ENCODE data around the gene CDHR3. TPM values are rescaled to one million over a fixed set of nuclear protein-coding genes. Genes with fewer than 3 reads are reported as not detected.

The CDHR3 gene
- total and polyA plus RNA-seq, 2 of the 8 experiments (the other 6 are each of a cell fraction or from before 2014, with no cell fraction given): 6.4 to 6.8 TPM

- Histone ChIP-seq H3K23ac (ENCODE audit: insufficient read length) (no peak overlapping the region), H3K4ac (replicated peaks; ENCODE audit: insufficient read length, low read depth, low read length) (no peak overlapping the region), H2AFZ (ENCODE audit: low read length) (no peak overlapping the region), H3K79me1 (ENCODE audit: low read depth, low read length) (no peaks in the 10 kb centered on the region; the same call in 1 of the 2 replicates), H2AK5ac (ENCODE audit: low read depth, low read length) (no peak overlapping the region), H4K8ac (ENCODE audit: extremely low read depth, insufficient read depth, low read length) (no peak overlapping the region), H3K18ac (ENCODE audit: extremely low read depth, low read length) (no peak overlapping the region), H3K79me2 (ENCODE audit: control insufficient read depth in 1 of 2, insufficient read depth in 2 of 2, low read length in 2 of 2) (no peaks in the 10 kb centered on the region), H4K91ac (replicated peaks; ENCODE audit: insufficient read length, low read length) (no peak overlapping the region), H3K9ac (replicated peaks in 1 of 4; ENCODE audit: extremely low read depth in 1 of 4, low read depth in 3 of 4, low read length in 3 of 4) (no peak overlapping the region), H4K20me1 (replicated peaks in 1 of 2; ENCODE audit: control insufficient read depth in 1 of 2, insufficient read depth in 2 of 2, low read length in 2 of 2) (no peaks in the 10 kb centered on the region), H2BK5ac (ENCODE audit: low read depth, low read length) (no peak overlapping the region), H2BK120ac (replicated peaks; ENCODE audit: low read depth, low read length) (no peak overlapping the region), H2BK15ac (ENCODE audit: low read length) (0 out of 2 replicates have a peak overlapping the region, but pooled peaks have one; percentile 22), H3K9me3 (ENCODE audit: insufficient read depth in 2 of 2, low read depth in 1 of 2, low read length in 1 of 2) (no peaks in the 10 kb centered on the region), H3K4me1 (replicated peaks in 1 of 4; ENCODE audit: control insufficient read depth in 3 of 4, insufficient read depth in 4 of 4, low read length in 3 of 4) (peaks cover 0 to 3% (median 0%) of the 10 kb centered on the region in 4 experiments; a peak in 1 of 7 replicates), H3K4me3 (ENCODE audit: extremely low read depth in 1 of 4, insufficient read depth in 2 of 4, low read depth in 3 of 4, low read length in 4 of 4) (no peak overlapping the region), H3K27me3 (replicated peaks in 1 of 4; ENCODE audit: control insufficient read depth in 3 of 4, extremely low read depth in 1 of 4, insufficient read depth in 3 of 4, low read length in 3 of 4) (no peaks in the 10 kb centered on the region), H4K5ac (ENCODE audit: insufficient read length, low read depth, low read length) (no peak overlapping the region), H2BK20ac (ENCODE audit: low read length) (no peak overlapping the region), H3K23me2 (ENCODE audit: low read depth, low read length) (no peaks in the 10 kb centered on the region; the same call in 1 of the 2 replicates), H3K56ac (replicated peaks; ENCODE audit: insufficient read length, low read depth, low read length) (no peak overlapping the region), H3K36me3 (ENCODE audit: control insufficient read depth in 2 of 4, insufficient read depth in 4 of 4, low read length in 3 of 4) (no peaks in the 10 kb centered on the region), H3K27ac (ENCODE audit: low read depth, low read length) (no peak overlapping the region), H2BK12ac (ENCODE audit: low read depth, low read length) (no peak overlapping the region), H3K14ac (ENCODE audit: insufficient read length) (no peak overlapping the region), H3K4me2 (ENCODE audit: insufficient read depth in 1 of 2, low read depth in 2 of 2, low read length in 2 of 2) (no peak overlapping the region)
- DNase-seq (ENCODE audit: low read depth in 1 of 2, low spot score in 2 of 2) (no peak), FAIRE-seq (no peak)
- 92% methylated on average over 2 of the region's 2 CpGs; no CpG with 5 or more reads in 1 of the 2 experiments for WGBS, 2 experiments (ENCODE audit: extremely low coverage in 1 of 2, insufficient coverage in 1 of 2, insufficient read length in 1 of 2, insufficient replicate concordance in 2 of 2, low coverage in 1 of 2, low lambda C conversion rate in 2 of 2, missing lambda C conversion rate in 1 of 2)
- POLR2A ChIA-PET (ENCODE audit: partially characterized antibody): no interaction called here
- no peak for TF ChIP-seq NANOG (IDR thresholded peaks at IDR 0.05; ENCODE audit: insufficient read depth, low read depth, low read length, poor library complexity, severe bottlenecking)
- TF ChIP-seq SIN3A (conservative IDR thresholded peaks at IDR 0.05 in 1 of 2, IDR thresholded peaks at IDR 0.05 in 1 of 2; ENCODE audit: low read depth in 1 of 2, low read length in 2 of 2): no peak
- TF ChIP-seq RFX5 (IDR thresholded peaks at IDR 0.05; ENCODE audit: borderline replicate concordance, low read depth, low read length): peak; percentile 52; the same call in 1 of the 2 replicates
- no peak for TF ChIP-seq TCF12 (IDR thresholded peaks at IDR 0.05; ENCODE audit: low read depth, low read length)
- TF ChIP-seq HDAC6 (IDR thresholded peaks at IDR 0.05; ENCODE audit: low read depth, low read length): no peak
- TF ChIP-seq CTCF (IDR thresholded peaks at IDR 0.05; ENCODE audit: control extremely low read depth in 1 of 3, insufficient read depth in 1 of 3, low read depth in 1 of 3, low read length in 3 of 3): no peak
- TF ChIP-seq GTF2F1 (IDR thresholded peaks at IDR 0.05; ENCODE audit: borderline replicate concordance, low read depth, low read length): no peak
- CTCF ChIA-PET (ENCODE audit: partially characterized antibody): interaction anchor here (1.2 to 1.5 kb wide), 3 partner anchors 9 to 290 kb away, joined by 3 to 5 read pairs (median 3); no protein-coding TSS in a partner anchor
These were observed 19.6 kb upstream of the CDHR3 start for GRCh38 chr7:105943486-105943885.
